ENCODE measurements around the gene PCK2.

PCK2 gene

DNA sequence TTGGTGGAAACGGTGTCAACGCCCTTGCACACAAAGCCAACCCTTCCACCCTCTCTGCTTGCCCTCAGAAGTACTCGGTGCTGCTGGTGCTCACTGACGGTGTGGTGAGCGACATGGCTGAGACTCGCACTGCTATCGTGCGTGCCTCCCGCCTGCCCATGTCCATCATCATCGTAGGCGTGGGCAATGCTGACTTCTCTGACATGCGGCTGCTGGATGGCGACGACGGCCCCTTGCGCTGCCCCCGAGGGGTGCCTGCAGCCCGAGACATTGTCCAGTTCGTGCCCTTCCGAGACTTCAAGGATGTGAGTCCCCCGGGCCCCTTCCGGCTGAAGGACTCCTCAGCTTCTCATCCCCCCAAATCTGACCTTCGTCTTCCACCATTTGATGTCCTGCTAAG is 17.0 kb upstream of the PCK2 start:
- DNase-seq: no peak

DNA sequence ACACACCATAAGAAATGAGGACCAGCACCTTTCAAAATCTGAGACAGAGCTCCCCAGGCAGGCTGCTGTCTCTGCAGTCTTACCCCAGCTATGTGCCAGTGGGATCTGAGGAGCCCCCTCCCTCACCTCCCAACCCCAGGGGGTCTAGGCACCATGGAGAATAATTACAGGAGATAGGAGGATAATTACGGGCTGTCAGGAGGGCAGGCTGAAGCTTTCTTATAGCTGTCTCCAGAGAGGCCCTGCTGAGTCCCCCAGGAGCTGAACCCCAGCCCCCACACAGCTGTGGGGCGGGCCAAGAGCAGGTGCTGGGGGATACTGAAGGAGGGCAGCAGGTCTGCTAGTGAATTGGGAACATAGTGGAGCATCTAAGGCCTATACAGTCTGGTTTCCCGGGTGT is 16.0 kb upstream of the PCK2 start:
- no peak for DNase-seq

DNA sequence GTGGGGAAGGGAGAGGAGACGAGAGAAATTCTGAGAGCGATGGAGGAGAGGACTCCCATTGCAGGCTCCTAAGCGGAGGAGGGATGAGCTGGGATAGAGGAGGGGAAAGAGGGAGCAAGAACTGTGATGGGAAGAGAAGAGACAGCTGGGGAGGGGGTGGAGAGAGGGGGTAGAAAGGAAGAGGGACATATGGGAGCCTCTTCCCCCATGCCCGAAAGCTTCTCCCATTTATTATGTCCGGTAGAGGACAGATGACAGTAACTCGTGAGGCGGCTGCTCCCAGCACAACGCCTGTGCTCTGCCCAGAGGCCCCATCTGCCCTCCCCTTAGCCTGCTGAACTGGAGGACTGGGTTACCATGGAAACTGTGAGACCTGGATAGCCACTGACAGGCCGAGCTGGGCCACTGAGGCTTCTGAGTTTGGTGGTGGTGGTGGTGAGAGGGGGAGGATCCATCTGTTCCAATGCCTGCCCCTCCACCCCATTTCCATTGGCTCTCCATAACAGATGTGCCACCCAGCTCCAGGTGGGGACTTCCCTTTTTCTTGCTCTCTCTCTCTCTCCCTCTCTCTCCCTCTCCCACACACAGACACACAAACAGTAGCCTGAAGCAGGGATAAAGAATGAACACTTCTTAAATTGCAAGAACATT is 14.5 kb upstream of the PCK2 start:
- DNase-seq: no peak

DNA sequence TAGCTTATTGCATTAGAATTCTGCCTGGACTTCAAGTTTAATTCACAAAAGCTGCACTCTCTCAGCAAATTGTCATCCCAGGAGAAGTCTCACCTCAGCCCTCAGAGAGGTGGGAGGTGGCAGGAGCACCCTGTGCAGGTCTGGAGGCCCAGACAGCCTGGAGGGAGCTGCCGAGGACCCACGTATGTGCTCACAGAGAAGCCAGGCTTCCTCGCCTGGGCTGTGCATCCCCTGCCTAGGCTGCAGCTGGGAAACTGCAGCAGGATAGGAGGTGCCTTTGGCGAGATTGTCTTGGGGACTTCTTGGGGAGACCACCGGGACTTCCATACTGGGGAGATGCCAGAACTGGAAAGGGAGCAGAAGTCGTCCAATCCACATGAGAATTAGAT is 14.0 kb upstream of the PCK2 start:
- no peak for DNase-seq

DNA sequence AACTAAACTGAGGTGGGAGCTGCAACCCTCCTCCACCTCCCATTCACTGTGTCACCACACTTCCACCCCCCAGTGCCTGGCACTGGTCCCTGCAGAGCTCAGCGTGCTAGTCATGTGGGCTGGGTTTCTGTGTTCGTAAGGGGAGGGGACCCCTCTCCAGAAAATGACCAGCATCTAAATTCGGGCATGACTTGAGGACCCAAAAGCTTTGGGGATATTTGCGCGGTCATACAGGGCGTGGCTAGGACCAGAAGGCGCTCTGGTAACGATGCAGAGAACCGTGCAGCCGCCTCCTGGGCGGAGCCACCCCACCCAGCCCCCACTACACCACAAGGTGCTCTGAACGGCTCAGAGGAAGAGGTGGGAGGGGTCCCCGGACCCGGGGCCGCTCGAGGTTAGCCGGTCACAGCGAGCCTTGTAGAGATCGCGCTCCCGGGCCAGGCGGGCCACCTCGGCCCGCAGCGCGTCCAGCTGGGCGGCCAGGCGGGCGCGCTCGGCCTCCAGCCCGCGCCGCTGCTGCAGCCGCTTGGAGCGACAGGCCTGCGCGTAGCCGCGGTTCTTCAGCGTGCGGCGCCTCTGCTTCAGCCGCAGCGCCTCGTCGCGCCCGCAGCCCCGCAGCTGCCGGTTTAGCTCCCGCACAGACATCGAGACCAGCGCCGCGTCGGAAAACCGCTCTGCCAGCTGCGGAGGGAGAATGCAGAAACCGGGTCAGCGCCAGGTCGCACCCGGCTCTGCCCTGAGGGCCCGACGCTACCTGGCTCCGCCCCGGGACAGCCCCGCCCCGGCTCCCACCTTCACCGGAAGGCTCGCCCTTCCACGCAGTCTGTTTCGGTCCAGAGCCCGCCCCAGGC is 13.0 kb upstream of the PCK2 start:
- peak; percentile 30 for DNase-seq

DNA sequence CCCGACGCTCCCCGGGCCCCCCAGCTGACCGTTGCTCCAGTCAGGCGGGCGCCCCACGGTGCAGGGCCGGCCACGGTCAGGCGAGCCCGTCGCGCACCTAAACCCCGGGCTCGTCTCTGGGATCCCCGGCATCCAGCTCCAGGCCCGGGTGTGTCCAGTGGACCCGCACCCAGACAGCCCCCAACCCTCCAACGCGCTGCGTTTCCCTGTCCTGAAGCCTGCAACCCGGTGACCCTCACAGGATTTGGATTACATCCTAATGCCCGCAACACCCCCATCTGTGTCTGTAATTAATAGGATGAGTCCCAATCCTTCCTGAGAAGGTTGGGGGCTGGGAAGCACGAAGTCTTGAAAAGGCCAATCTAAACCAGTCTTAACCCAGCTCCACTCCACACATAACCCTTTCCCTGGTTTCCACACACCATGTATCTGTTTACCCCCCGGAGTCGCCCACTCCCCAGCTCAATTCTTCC is 12.3 kb upstream of the PCK2 start:
- DNase-seq: no peak

DNA sequence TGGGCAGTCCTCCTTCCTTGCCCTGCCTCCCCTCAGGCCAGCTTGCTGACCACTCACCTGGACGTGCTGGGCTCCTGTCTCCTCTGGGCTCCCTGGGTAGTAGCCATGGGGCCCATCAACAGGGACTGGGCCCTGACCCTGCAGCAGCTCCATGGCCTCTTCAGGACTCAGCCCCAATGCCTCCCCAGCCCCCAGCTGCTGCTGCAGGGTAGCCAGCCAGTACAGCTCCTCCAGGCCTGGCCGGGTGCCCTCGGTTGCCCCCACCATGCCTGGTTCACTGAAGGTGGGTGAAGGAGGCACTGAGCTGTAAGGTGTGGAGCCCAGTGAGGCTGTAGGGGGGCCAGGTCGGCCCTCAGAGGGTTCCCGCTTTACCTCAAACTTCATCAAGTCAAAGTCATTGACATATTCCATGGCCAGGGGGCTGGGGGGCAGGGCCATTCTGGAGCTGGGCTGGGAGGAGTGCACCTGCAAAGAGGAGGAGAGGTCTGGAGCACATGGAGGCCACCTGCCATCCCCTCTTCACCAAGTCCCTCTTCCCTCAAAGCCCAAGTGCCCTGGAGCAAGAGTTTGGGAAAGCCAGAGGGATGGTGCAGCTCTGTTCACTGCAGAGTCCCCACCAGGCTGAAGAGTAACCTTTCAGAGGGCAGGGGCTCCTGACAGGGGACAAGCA is 11.6 kb upstream of the PCK2 start:
- DNase-seq: no peak

DNA sequence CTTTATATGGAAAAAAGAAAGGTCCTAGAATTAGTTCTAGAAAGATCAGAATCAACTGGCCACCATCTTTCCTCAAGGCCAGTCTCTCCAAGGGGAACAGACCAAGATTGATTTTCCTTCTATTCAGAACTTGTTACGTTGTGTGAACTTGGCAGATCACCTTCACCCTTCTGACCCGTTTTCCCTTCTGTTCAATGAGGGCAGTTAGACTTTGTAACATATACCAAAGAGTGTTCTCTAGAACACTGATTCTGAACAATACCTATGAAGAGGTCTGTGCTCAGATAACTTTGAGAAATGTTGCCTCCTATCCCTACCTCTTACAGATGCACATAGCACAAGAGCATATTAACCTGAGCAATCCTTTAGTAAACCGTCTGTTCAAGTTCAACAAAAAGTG is 10.6 kb upstream of the PCK2 start:
- DNase-seq: no peak

DNA sequence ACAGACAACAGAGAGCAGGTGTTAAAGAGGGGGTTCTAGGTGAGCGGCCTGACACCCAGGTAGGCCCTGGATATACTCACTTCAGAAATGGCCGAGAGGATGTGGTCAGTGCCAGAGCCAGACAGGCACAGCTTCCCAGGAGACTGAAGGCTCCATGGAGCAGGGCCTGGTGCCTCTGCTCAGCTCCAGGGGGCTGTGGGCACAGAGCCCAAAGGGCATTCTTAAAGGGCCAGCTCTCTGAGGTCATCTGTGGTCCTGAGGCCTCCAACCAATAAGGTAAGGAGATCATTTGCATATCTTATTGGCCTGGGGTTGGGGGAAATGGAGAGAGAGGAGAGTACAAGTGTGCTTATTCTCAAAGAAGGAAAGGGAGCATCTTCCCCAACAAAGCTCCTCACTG is 9.7 kb upstream of the PCK2 start:
- DNase-seq: no peak

DNA sequence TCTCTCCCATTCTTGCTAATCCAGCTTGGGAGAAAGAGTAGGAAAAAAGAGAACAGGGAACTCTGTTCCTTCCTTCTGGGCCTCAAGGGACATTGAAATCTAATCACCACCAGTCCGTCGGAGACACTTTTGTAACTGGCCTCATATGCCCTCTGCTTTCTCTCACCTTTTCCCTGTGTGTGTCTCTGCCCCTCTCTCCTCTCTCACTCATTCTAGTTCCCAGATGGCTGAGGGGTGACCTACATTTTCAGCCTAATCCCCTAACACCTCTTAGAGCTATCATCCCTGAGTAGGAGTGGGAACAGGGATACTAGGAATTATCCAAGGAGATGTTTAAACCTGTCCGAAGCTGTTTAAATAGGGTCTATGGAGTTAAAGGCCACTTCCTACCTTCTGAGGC is 8.9 kb upstream of the PCK2 start:
- no peak for DNase-seq

DNA sequence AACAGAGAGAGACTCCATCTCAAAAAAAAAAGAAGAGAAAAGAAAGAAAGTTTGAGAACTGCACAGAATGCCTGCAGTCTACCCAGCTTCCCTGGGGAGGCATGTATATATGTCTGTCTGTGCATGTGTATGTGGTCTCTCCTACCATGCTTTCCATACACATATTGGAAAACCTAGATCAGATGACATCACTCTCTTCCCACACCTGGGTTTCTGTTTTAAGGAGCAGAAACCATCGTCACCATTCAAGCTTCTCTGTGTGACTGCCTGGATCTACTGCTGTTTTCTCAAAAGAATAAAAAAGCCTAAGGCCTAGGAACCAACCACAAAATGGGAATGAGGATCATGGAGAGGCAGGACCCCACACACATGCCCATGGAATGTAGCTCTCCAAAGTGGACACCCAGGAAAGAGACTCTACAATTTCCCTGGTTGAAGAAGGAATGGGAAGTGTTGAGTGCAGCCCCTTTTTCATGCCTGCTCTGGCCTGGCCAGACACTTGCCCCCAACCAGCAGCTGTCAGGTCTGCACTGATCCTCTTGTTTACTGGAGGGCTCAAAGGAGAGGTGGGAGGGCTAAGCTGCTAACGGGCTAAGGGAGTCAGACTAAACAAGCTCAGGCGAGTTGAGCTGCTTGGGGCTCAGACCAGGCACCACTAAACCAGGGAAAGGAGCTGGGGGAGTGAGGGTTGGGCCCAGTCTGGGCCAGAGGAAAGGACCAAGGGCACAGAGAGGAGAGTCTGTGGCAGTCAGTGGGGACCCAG is 7.7 kb upstream of the PCK2 start:
- no peak for DNase-seq

DNA sequence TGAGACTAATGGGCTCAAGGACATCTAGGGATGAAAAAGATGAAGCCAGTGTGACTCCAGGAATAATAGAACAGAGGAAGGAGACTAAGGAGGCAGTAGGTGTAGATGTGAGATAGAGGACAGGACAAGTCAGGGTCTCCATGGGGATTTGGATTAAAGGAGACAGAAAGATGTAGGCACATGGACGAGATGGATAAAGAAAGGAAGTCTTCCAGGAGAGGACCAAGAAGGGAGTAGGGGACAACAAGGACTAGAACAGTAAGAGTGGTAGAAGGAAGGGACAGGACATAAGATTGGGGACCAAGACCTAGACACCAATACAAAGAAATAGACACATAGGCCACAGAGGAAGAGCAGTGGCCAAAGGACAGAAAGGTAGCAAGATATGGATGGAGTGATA is 7.1 kb upstream of the PCK2 start:
- DNase-seq: no peak

DNA sequence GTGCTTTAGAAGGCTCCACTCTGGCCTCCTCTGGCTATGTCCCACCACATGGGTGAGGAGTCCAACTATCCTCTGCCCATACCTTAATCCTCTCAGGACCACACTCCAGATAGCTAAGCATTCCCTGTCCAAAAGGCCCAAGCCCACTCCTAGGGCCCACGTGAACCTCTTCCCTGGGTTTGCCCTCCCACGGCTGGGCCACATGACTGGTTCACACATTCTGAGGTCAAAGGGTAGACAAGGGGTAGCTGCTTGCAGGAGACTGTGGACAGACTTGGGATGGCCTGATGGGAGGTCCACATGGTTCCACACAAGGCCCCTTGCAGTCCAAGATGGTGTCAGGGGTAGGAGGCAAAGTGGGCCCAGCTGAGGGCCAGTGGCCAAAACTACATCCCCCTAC is 6.0 kb upstream of the PCK2 start:
- no peak for DNase-seq

DNA sequence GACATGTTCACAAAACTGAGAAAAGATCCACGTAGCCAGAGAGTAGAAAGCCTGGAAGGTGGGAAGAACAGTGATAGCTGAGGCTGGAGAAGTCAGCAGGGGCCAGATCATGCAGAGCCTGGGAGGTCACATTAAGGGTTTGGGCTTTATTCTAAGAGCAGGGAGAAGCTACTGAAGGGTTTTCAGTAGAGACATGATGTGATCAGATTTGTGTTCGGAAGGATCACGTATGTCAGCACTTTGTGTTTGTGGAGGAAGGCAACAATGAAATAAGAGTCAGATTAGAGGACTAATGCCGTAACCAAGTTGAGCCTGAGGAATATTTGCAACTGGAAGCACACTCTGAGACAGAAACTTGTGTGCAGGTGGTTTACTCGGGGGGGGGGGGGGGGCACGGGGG is 4.2 kb upstream of the PCK2 start:
- no peak for DNase-seq

DNA sequence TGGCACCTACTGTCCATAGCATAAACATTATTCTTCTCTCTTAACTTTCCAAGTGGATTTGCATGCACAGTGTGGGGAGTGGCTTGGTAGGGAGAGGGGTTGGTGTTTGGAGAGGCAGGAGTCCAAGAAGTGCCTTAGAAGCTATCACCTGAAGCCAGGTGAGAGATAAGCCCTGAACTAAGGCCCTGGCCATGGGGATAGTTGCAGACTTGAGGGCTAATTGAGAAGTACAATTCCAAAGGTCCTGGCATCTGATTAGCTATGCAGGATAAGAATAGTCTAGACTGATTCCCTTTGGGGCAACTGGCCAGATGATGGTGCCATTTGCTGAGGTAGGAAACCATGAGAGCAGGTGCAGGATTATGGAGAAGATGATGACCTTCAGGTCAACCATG is 2.0 kb upstream of the PCK2 start:
- DNase-seq: no peak

DNA sequence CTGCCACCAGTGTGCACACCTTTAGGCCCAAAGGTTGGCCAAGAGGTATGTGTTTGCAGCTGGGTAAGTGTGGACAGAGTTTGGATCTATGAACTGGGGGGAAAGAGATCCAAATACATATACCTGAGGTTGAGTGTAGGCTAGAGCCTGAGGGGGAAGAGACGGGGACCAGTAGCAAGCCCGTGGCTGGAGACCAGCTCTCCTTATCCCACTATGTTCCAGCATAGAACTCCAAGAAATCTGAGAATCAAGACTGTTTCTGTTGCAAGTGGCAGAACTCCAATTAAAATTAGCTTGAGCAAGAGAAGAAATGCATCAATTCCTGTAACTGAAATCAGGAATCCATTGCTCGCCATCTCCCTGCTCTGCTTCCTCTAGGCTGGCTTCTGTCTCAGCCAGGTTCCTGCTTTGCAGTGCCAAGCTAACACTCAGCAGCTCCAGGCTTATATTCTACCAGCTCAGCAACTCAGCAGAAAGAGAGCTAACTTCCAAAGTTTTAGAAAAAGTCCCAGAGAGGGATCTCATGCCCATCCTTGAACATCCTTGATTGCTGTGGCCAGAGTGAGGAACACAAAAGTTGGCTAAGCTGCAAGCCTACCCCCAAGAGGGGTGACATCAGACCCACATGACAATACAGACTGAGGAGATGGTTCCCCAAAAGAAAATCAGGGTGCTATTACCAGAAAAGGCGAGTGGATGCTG is 1.5 kb upstream of the PCK2 start:
- no peak for DNase-seq

DNA sequence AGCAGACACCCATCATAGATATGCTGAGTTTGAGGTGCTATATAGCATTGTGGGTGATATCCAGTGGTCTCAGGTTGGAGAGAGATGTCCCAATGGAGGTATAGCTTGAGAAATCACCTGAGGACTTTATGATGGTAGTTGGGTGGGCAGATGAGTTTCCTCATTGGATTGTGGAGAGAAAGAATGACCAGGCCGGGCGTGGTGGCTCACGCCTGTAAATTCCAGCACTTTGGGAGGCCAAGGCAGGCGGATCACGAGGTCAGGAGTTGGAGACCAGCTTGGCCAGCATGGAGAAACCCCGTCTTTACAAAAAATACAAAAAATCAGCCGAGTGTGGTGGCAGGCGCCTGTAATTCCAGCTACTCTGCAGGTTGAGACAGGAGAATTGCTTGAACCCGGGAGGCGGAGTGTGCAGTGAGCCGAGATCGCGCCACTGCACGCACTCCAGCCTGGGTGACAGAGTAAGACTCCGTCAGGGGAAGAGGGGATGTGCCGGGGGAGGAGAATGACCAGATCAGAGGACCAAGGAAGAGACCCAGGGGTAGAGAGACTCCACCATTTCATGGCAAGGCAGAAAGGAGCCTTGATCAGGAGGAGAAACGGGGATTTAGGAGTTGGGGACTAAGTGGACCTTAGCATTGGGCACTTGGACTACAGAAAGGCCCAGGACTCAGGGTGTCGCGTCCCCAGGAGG is 757 bp upstream of the PCK2 start:
- DNase-seq: no peak

DNA sequence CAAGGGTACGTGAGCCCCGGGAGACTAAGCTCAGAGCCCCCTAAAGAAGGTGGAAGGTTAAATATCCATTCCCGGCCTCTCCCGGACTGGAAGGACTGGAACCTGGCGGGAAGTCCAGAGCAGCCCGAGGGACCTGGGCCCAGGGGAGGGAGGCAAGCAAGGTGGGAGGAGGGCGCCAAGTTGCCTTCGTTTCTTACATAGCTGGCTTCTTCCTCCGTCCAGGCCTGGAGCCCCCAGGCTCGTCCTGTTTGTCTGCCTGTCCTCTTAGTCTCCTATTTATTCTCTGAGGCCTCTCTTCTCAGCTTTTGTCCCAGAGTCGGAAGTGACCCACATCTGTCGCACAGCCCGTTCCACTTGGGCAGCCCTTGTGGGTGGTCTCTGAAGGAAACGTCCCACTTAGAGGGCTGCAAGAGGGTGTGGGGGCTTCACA is 745 bp downstream of the PCK2 start:
- DNase-seq: no peak

DNA sequence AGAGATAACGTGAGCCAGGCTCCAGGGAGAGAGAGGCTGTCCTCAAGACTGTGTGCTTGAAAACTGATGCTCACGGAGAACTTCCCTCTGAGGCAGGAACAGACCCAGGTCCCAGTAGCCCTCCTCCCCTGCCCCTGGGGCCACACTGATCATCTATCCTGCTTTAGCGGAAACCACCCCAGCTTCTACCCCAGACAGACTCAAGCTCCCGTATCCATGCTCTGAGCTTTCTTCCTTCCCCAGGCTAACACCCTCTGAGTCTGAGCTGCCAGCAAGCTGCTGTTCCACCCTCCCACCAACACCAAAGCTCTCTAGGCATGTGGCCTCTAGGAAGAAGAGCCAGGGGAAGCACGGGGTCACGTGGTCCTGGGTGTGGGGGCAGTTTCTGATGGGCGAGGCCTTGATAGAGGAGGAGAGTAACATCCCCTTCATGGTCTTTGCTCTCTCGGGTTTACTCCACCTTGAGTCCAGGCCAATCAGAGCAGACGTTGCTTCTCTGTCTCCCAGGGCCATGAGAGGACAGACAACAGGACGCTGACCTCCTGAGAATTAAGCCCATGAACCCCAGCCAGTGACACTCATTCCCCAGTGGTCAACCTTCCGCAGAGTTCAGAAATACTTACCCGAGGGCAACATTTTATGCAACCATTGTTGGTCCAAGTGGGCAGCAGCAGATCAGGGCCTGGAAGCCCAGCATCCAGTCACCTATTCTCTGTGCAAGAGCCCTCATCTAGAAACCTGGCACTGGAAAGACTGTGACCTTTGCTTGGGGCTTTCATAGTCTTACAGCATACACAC is 1.4 kb downstream of the PCK2 start:
- no peak for DNase-seq

DNA sequence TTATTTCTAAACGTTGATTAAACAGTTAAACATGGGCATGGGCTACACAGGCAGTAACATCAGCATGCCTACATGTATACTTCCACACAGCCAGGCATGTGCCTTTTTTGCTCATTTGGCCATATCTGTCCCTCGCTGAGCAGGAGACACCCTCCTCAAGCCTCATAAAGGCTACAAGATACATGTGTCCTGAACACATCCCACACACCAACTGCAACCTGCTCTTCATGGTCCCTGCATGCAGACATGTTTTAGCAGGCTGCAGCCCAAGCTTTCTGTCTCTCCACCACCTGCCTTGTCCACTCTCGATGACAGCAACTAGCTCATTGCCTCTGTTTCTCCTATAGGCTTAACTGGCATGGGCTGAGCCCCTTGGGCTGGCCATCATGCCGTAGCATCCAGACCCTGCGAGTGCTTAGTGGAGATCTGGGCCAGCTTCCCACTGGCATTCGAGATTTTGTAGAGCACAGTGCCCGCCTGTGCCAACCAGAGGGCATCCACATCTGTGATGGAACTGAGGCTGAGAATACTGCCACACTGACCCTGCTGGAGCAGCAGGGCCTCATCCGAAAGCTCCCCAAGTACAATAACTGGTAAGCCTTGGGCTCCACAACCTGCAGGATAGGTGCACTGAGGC is 2.6 kb downstream of the PCK2 start:
- DNase-seq: no peak
